Spleen (tissue), 11 donors: ENCODE data around the gene CLEC10A. TPM values are rescaled to one million over a fixed set of nuclear protein-coding genes. Genes with fewer than 3 reads are reported as not detected.
"Not testable (repeated sequence)": the region's sequence is repeated elsewhere in the genome, so short reads cannot be mapped to it uniquely, and the experiment has no call there.

Source experiments
- DNase-seq: peaks from one replicate; pipeline ENCODE4 v3.0.0-alpha.2; 2020
- H3K27ac ChIP-seq, 8 donors: fragments of 200-600 bp; sonication (generic) in 7 of 8; 1 replicate in 4 of 8; 2 replicates in 4 of 8; pipeline versions ENCODE4 v1.5.0 to v1.8.0; 2016 to 2021; ENCODE audit warnings: inconsistent platforms in 4 of 8, mild to moderate bottlenecking in 4 of 8, moderate library complexity in 1 of 8
- H3K27me3 ChIP-seq, 7 donors: fragments of 200-600 bp; sonication (generic) in 6 of 7; replicated peaks in 1 of 7; 1 replicate in 4 of 7; 2 replicates in 3 of 7; pipeline versions ENCODE4 v1.5.0 to v1.8.0; 2016 to 2021; ENCODE audit warnings: inconsistent platforms in 3 of 7, mild to moderate bottlenecking in 1 of 7
- H3K36me3 ChIP-seq, 6 donors: fragments of 200-600 bp; sonication (generic) in 5 of 6; 1 replicate in 4 of 6; 2 replicates in 2 of 6; pipeline versions ENCODE4 v1.5.0 to v1.8.0; 2016 to 2021; ENCODE audit warnings: inconsistent platforms in 2 of 6
- H3K4me1 ChIP-seq, 6 donors: fragments of 200-600 bp; sonication (generic) in 5 of 6; 1 replicate in 3 of 6; 2 replicates in 3 of 6; pipeline versions ENCODE4 v1.5.0 to v1.8.0; 2016 to 2021; ENCODE audit warnings: inconsistent platforms in 3 of 6
- H3K4me3 ChIP-seq, 8 donors: fragments of 200-600 bp; sonication (generic) in 7 of 8; 1 replicate in 4 of 8; 2 replicates in 4 of 8; pipeline versions ENCODE4 v1.5.0 to v1.8.0; 2016 to 2021; ENCODE audit warnings: inconsistent platforms in 4 of 8, mild to moderate bottlenecking in 4 of 8, moderate library complexity in 2 of 8
- H3K9me3 ChIP-seq, 8 donors: fragments of 200-600 bp; sonication (generic) in 7 of 8; 1 replicate in 4 of 8; 2 replicates in 4 of 8; pipeline versions ENCODE4 v1.5.0 to v1.8.0; 2016 to 2021; ENCODE audit warnings: inconsistent platforms in 4 of 8
- CTCF ChIP-seq, 11 experiments: fragments of 200-600 bp in 7 of 11; fragments of 450-650 bp in 4 of 11; sonication (generic) in 4 of 11; IDR thresholded peaks in 8 of 11; conservative IDR thresholded peaks in 3 of 11; 1 replicate in 7 of 11; 2 replicates in 4 of 11; pipeline versions ENCODE4 v1.4.0 to v1.8.0; 2016 to 2021; ENCODE audit warnings: antibody characterized with exemption in 11 of 11, inconsistent platforms in 4 of 11, mild to moderate bottlenecking in 1 of 11
- POLR2A ChIP-seq, 3 donors: fragments of 450-650 bp; IDR thresholded peaks; one replicate each; pipeline ENCODE4 v1.5.1; 2017; ENCODE audit warnings: antibody characterized with exemption in 3 of 3, mild to moderate bottlenecking in 1 of 3
- POLR2AphosphoS5 ChIP-seq, 3 donors: sonication (generic); formaldehyde crosslinking; IDR thresholded peaks; one replicate each; pipeline ENCODE4 v1.5.1; 2017; ENCODE audit warnings: antibody characterized with exemption in 3 of 3
- WGBS, 5 donors: extraction: QIAGEN DNeasy Blood & Tissue Kit in 3 of 5; methylation state at CpG; one replicate each; pipeline versions ENCODE4 v1.1.5 to v1.1.7; 2013 to 2018; 5-methylcytosine and 5-hydroxymethylcytosine counted together
- intact Hi-C: fragments of 100-400 bp; cut with DNase I; formaldehyde crosslinking; loops from one replicate; pipeline ENCODE4 v1.15.0; 2023; ENCODE audit warnings: low total_unique reads
- polyA plus RNA-seq, 3 donors: library from polyadenylated mRNA; stranded (reverse); fragments of 200-250 nt; gene quantifications; one replicate each; pipeline ENCODE4 v1.2.1, GENCODE V29; 2013
- total RNA-seq, 7 donors: library from RNA; depleted of rRNA in 3 of 7; stranded (reverse); fragments of >200 nt in 3 of 7; fragmentation: NEBNext Ultra II Directional in 4 of 7; extraction: Animal tissue kit (Norgen Biotek cat#: 25700) in 4 of 7; gene quantifications; one replicate each; pipeline versions ENCODE4 v1.1.0 to v1.2.1, GENCODE V29; 2016 to 2021
- donor health status: healthy with polysubstance abuse.
- donor health status: DM: no; HTN: no; CAD: no; lungs with moderate emphysema.
- donor health status: DM: no; HTN: no; CAD: no.
- donor health status: Bipolar disorder and iron deficiency.
- donor health status: healthy.
- donor health status: DM: no; HTN: no; CAD: no.
- donor health status: DM: yes; HTN: yes; CAD: no.

CLEC10A gene
- total and polyA plus RNA-seq, 10 donors: 0.85 to 22.2 (median 6.7) TPM

GRCh38 chr17:7102421-7102820, 22.4 kb upstream of the CLEC10A start:
- intact Hi-C loops: no loop called here
- Histone ChIP-seq H3K36me3 (no peaks in the 10 kb centered on the region), H3K27me3 (peaks cover 0 to 25% (median 4%) of the 10 kb centered on the region in 7 donors), H3K4me1 (peaks cover 0 to 12% (median 0%) of the 10 kb centered on the region in 6 donors), H3K4me3 (no peak overlapping the region), H3K27ac (no peak overlapping the region), H3K9me3 (no peaks in the 10 kb centered on the region)
- no peak for DNase-seq
- WGBS, 5 donors: 63 to 80% (median 77%) methylated on average over 6 of the region's 6 CpGs
- no peak for TF ChIP-seq POLR2A (IDR thresholded peaks at IDR 0.05)
- no peak for TF ChIP-seq POLR2AphosphoS5 (IDR thresholded peaks at IDR 0.05)
- TF ChIP-seq CTCF (IDR thresholded peaks at IDR 0.05 in 8 of 11, conservative IDR thresholded peaks at IDR 0.05 in 3 of 11): no peak

GRCh38 chr17:7101531-7101930, 21.5 kb upstream of the CLEC10A start:
- 82 to 94% (median 91%) methylated on average over 13 to 14 of the region's 14 CpGs for WGBS, 5 donors
- Histone ChIP-seq H3K27me3 (peaks cover 0 to 25% (median 4%) of the 10 kb centered on the region in 7 donors), H3K36me3 (no peaks in the 10 kb centered on the region), H3K4me1 (peaks cover 0 to 12% (median 0%) of the 10 kb centered on the region in 6 donors), H3K4me3 (no peak overlapping the region), H3K9me3 (no peaks in the 10 kb centered on the region), H3K27ac (no peak overlapping the region)
- intact Hi-C loops: no loop called here
- DNase-seq: no peak
- TF ChIP-seq POLR2A (IDR thresholded peaks at IDR 0.05) (no peak), POLR2AphosphoS5 (IDR thresholded peaks at IDR 0.05) (no peak), CTCF (IDR thresholded peaks at IDR 0.05 in 8 of 11, conservative IDR thresholded peaks at IDR 0.05 in 3 of 11) (no peak)

- H3K36me3 ChIP-seq, H3K9me3 ChIP-seq, intact Hi-C loops, H3K27ac ChIP-seq, H3K4me3 ChIP-seq, DNase-seq: not testable (repeated sequence)
- H3K4me1 ChIP-seq: peaks cover 0 to 18% (median 3%) of the 10 kb centered on the region in 6 donors
- peaks cover 0 to 25% (median 4%) of the 10 kb centered on the region in 7 donors for H3K27me3 ChIP-seq
- 92 to 94% (median 93%) methylated on average over 29 to 50 of the region's 50 CpGs for WGBS, 5 donors
Observed at GRCh38 chr17:7100641-7101379, 20.8 kb upstream of the CLEC10A start.

- DNase-seq: no peak
- Histone ChIP-seq H3K27me3 (peaks cover 0 to 25% (median 4%) of the 10 kb centered on the region in 7 donors), H3K36me3 (no peaks in the 10 kb centered on the region), H3K27ac (peak overlapping the region in 1 of 8 donors; percentile 48), H3K9me3 (no peaks in the 10 kb centered on the region), H3K4me1 (peaks cover 8 to 37% (median 21%) of the 10 kb centered on the region in 6 donors), H3K4me3 (no peak overlapping the region)
- intact Hi-C loops: no loop called here
- 67 to 85% (median 72%) methylated on average over 13 of the region's 13 CpGs for WGBS, 5 donors
- TF ChIP-seq POLR2AphosphoS5 (IDR thresholded peaks at IDR 0.05): no peak
- TF ChIP-seq CTCF (IDR thresholded peaks at IDR 0.05 in 8 of 11, conservative IDR thresholded peaks at IDR 0.05 in 3 of 11): no peak
- TF ChIP-seq POLR2A (IDR thresholded peaks at IDR 0.05): no peak
Observed at GRCh38 chr17:7098802-7099459, 18.9 kb upstream of the CLEC10A start.
